Upper lobe of left lung (tissue), 4 donors: ENCODE measurements around the gene WAS.
"Not testable (repeated sequence)": the region's sequence is repeated elsewhere in the genome, so short reads cannot be mapped to it uniquely, and the experiment has no call there.

Experiments used
- CTCF ChIP-seq, 6 experiments: fragments of 450-650 bp in 4 of 6; fragments of 200-600 bp in 2 of 6; sonication (generic) in 2 of 6; IDR thresholded peaks; one replicate each; pipeline ENCODE4 v1.5.1; 2016 to 2019; ENCODE audit warnings: antibody characterized with exemption in 6 of 6
- POLR2A ChIP-seq, 4 donors: fragments of 450-650 bp; IDR thresholded peaks; one replicate each; pipeline ENCODE4 v1.5.1; 2016 to 2017; ENCODE audit warnings: antibody characterized with exemption in 4 of 4, mild to moderate bottlenecking in 2 of 4

DNA sequence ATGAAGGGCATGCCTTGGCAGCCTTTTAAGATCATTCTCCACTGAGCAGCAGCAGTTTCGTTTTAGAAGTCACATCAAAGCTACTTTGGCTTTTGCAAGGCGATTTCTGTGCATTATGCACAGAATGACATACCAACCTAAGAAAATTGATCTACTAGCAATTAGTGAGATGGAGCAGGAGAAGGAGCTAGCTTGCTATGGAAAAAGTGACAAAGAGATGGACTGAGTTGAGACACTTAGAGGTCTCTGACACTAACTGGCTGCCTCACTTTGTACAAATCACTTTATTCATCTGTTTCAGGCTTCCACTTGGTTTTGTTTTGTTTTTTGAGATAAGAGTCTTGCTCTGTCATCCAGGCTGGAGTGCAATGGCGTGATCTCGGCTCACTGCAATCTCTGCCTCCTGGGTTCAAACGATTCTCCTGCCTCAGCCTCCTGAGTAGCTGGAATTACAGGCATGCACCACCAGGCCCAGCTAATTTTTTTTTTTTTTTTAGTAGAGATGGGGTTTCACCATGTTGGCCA lies 31.5 kb upstream of the WAS start:
- not testable (repeated sequence) for TF ChIP-seq CTCF, POLR2A (IDR thresholded peaks at IDR 0.05)
